Retinal pigment epithelial cell (primary cell): ENCODE data around the gene ERAL1.
"Not testable (repeated sequence)": the region's sequence is repeated elsewhere in the genome, so short reads cannot be mapped to it uniquely, and the experiment has no call there.

ENCODE experiments used
- DNase-seq: peaks from one replicate; pipeline ENCODE4 v3.0.0-alpha.2; 2010; ENCODE audit warnings: low read depth
- H3K4me3 ChIP-seq: 2 replicates; pipeline ENCODE4 v1.5.1; 2011; ENCODE audit warnings: mild to moderate bottlenecking, low read length, control low read depth, moderate library complexity
- CTCF ChIP-seq: conservative IDR thresholded peaks from 2 replicates; pipeline ENCODE4 v1.5.1; 2011; ENCODE audit warnings: low read depth, low read length, control low read depth, inconsistent platforms

Gene ERAL1

GRCh38 chr17:28816540-28816939, 38.3 kb upstream of the ERAL1 start:
- no peak for DNase-seq
- TF ChIP-seq CTCF, result no peak
- no peak overlapping the region for H3K4me3 ChIP-seq

GRCh38 chr17:28818819-28819221, 36.0 kb upstream of the ERAL1 start:
- no peak for DNase-seq
- TF ChIP-seq CTCF, result no peak
- no peak overlapping the region for H3K4me3 ChIP-seq

GRCh38 chr17:28819582-28819981, 35.2 kb upstream of the ERAL1 start:
- no peak for DNase-seq
- TF ChIP-seq CTCF, result no peak
- H3K4me3 ChIP-seq, result no peak overlapping the region

GRCh38 chr17:28827672-28828071, 27.1 kb upstream of the ERAL1 start:
- no peak for DNase-seq
- TF ChIP-seq CTCF, result no peak
- no peak overlapping the region for H3K4me3 ChIP-seq

GRCh38 chr17:28828294-28829040, 26.3 kb upstream of the ERAL1 start:
- TF ChIP-seq CTCF, result no peak
- no peak for DNase-seq
- H3K4me3 ChIP-seq, result no peak overlapping the region

- no peak for DNase-seq
- H3K4me3 ChIP-seq, result no peak overlapping the region
- no peak for TF ChIP-seq CTCF
Measured at GRCh38 chr17:28834420-28834819, 20.4 kb upstream of the ERAL1 start.

GRCh38 chr17:28836541-28836940, 18.3 kb upstream of the ERAL1 start:
- H3K4me3 ChIP-seq, DNase-seq: not testable (repeated sequence)
